DMS79 (cell line): ENCODE data around the gene PYGB.

Source experiments
- DNase-seq: peaks from one replicate; lab custom pipeline; 2025; lab: John Stamatoyannopoulos, UW

The PYGB gene

GRCh38 chr20:25247956-25248785, at the start of gene PYGB:
Gene PYGB (plus strand): TSS chr20:25248085. CDS start chr20:25248179, 94 bp downstream.
- DNase-seq, result peak; percentile 52

GRCh38 chr20:25198663-25199383, 49.1 kb upstream of the PYGB start:
- no peak for DNase-seq

GRCh38 chr20:25199473-25200260, 48.2 kb upstream of the PYGB start:
- DNase-seq, result no peak

GRCh38 chr20:25203089-25203488, 44.8 kb upstream of the PYGB start:
- DNase-seq, result no peak

GRCh38 chr20:25203871-25204320, 44.0 kb upstream of the PYGB start:
- no peak for DNase-seq

GRCh38 chr20:25204550-25205276, 43.2 kb upstream of the PYGB start:
- DNase-seq, result no peak

- DNase-seq, result no peak
Measured at GRCh38 chr20:25205277-25206062, 42.4 kb upstream of the PYGB start.

GRCh38 chr20:25206063-25206403, 41.9 kb upstream of the PYGB start:
- no peak for DNase-seq

GRCh38 chr20:25206548-25206947, 41.3 kb upstream of the PYGB start:
- no peak for DNase-seq

GRCh38 chr20:25207149-25207959, 40.5 kb upstream of the PYGB start:
- no peak for DNase-seq

- no peak for DNase-seq
Measured at GRCh38 chr20:25207960-25208534, 39.8 kb upstream of the PYGB start.

- no peak for DNase-seq
Measured at GRCh38 chr20:25209400-25209799, 38.5 kb upstream of the PYGB start.

- no peak for DNase-seq
Measured at GRCh38 chr20:25209911-25210310, 38.0 kb upstream of the PYGB start.

- DNase-seq, result no peak
Measured at GRCh38 chr20:25211273-25211672, 36.6 kb upstream of the PYGB start.

- no peak for DNase-seq
Measured at GRCh38 chr20:25212242-25212641, 35.6 kb upstream of the PYGB start.

- no peak for DNase-seq
Measured at GRCh38 chr20:25213566-25214425, 34.1 kb upstream of the PYGB start.

- no peak for DNase-seq
Measured at GRCh38 chr20:25214426-25214790, 33.5 kb upstream of the PYGB start.

- DNase-seq, result no peak
Measured at GRCh38 chr20:25214819-25215218, 33.1 kb upstream of the PYGB start.

- no peak for DNase-seq
Measured at GRCh38 chr20:25215521-25215920, 32.4 kb upstream of the PYGB start.
